Pulmonary artery endothelial cell (primary cell): Measurements from ENCODE around the gene MME. TPM values are rescaled to one million over a fixed set of nuclear protein-coding genes. Genes with fewer than 3 reads are reported as not detected.

ENCODE experiments used
- DNase-seq: peaks from one replicate; pipeline ENCODE4 v3.0.0-alpha.2; 2011; ENCODE audit warnings: low read depth, low spot score
- total RNA-seq: library from RNA; depleted of rRNA; stranded (reverse); fragments of >200 nt; gene quantifications from 2 replicates; pipeline ENCODE4 v1.2.3, GENCODE V29; 2014

The MME gene
- total RNA-seq, 1 donor from 2014 or later = 15.1 TPM

DNA sequence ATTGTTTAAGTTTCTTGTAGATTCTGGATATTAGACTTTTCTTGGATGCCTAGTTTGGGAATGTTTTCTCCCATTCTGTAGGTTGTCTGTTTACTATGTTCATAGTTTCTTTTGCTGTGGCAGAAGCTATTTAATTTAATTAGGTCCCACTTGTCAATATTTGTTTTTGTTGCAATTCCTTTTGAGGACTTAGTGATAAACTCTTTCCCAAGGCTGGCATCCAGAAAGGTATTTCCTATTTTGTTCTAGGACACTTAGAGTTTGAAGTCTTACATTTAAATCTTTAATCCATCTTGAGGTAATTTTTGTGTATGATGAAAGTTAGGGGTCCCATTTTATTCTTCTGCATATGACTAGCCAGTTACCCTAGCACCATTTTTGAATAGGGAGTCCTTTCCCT, 54.9 kb downstream of the MME start:
- no peak for DNase-seq

DNA sequence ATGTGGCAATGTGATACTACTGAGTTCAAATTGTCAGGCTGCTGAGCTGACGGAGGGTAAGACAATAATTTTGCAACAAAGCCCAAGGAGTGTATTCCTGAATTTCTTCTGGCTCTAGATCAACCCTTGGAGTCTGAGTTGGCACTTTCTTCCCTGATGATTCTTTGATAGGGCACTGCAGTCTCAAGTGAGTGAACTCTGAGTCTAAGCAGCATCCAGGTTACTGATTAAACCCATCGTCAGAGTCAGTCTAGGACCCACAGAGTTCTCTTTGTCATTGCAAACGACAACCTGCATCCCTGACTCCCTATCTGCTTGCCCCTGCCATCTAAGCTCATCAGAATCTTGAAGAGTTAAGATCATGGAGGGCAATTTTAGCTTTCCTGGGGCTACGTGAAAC, 58.6 kb downstream of the MME start:
- no peak for DNase-seq

DNA sequence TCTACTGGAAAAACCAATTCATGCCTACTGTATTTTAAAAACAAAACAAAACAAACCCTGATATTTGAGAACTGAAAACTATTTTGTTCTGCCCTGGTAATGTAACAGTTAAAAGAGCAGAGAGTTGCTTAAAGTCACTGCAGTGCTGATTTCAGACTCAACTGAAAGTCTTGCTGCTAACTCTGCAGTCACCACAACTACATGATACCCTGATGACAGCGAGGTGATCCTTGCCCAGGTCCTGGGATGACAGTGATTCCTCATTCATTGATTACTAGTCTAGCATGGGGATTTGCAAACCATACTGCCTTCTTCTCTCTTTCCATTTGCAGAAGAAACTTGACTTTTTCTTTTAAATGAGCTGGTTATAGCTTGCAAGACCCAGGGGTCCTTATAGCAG, 67.5 kb downstream of the MME start:
- DNase-seq = no peak

DNA sequence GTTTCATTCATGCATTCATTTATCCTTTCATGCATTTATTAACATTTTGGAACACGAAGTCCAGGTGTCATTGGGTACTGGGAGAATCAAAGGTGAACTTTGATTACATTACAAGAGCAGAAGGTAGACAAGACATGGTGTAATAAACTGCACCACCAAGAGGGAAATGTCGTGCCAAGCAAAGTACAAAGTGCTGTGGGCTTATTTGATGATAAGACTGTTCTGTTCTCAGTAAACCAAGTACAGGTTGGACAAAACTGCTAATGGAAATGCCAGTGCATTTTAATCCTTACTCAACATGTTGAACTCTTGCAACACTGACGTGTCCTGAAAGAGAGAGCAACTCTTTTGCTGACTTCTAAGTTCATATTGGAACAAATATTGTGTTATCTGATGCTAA, 69.4 kb downstream of the MME start:
- no peak for DNase-seq

DNA sequence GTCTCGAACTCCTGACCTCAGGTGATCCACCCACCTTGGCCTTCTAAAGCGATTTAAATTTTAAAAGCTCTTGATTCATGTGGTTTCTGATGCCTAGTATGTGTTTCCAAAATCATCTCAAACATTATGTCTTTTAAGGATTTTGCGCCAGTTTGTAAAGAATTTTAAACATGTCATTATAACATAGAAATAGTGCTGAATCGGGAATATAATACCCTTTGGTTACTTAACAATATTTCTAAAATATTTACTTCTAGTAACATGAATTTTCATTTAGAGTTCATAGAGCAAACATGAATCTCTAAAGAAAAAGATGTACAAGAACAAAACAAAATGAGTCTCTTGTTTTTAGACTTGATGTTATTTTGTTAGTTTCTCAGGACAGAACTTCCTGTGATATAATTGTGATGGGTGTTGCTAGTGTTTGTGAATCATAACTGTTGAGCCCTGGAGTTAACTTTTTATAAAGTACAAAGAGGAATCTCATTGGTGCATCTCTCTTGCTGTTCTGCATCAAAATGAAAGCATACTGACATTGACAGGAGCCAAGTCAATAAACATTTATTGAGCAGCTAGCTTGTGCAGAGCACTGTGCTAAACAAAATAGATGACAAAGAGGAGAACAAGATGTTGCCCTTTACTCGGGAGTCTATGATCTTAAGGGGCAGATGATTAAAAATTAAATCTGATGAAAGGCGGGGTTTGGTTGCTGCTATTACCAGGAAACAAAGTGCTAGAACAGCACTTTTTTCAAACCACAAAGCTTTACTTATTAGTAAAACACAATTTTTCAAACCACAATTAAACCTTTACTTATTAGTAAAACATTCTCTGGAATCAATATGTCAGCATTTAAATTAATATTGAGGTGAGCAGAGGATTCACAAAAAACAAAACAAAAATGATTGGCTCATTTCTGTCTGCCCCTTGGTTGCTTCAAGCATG, 73.4 kb downstream of the MME start:
- DNase-seq = no peak

DNA sequence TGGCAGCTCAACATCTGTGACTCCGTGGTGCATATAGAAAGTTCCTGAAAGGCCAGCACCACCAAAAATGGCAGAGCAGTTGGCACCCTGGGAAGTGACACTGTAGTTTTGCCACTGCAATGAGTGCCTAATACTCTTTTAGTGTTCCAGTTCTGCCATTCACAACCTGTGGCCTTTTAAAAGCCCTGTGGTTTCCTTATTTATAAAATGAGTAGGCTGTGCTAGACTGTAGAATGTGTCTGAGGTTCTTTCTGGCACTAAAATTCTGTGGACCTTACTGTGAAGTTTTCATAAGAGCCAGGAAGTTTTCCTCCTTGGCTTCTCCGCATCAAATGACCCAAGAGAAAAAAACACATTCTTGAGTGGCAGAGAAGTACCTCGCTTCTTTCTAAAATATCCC, 74.1 kb downstream of the MME start:
- DNase-seq = no peak

DNA sequence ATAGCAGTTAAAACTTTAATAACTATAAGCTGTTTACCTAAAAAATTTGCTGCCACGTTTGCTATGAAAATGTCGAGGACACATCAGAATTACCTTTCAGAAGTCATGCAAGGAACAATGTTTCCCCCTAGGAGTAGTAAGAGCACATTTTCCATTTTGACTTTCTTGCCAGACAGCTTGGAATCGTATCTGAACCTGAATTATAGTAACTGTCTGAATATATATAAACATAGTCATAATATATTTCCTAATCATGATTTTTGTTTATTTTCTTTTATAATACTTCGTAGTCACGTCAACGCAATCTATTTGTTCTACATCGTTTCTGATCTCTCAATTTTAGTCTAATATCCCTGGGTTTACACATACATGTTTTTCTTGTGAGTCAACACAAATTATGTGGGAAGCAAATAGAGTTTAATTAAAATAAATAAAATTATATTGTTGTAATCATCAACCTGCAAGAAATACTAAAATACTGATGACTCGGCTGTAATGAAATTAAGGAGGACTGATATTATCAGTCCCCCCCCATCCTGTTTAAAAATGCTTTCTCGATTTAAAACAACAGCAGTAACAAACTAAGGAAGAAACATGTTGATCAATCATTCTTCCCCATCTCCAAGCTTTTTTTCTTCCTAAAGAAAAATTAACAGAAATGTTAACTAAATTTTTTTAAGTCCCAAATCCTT, 78.4 kb downstream of the MME start:
- no peak for DNase-seq

DNA sequence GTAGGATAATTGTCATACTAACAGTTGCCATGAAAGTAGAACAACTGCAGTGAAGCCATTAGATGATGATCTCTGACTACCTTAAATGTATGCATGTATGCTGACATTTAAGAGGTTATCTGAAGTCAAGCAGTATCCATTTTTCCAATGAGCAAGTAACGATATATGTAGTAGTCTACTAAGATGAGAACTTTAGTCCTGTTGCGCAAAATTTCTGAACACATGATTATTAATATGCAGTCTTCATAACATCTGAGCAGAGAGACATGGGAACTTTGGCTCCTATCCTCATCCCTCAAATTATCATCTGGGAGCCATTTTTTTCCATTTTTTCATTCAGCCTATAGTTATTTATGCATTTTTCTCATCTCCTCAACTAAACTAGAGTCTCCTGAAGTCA, 79.2 kb downstream of the MME start:
- no peak for DNase-seq

DNA sequence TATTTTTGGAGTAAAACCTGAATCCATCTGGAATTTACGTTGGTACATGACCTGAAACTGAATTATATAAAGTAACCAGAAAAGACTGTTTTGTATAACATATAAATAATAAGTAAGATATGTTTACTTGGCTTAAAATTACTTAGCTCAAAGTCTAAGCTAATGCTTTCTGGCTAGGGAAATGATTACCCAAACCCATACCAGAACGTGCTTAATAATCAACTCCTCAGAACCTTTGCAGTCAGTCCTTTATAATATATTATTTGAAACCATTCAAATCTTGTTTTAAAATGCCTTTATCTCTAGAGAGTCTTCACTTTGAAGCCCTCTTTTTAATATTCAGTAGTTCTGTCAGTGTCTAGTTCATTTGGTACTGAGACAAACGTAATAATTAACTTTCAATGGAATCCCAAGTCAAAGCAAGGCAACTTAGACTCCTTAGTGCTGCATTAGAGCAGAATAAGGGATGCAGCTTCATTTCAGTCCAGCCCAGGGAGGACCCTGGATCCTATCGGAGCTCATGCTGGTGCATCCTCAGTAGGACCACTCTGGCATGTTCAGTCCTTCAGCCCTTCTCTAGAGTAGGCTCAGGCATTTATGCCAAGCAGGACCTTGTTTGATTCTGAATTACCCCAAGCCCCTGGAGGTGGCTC, 81.6 kb downstream of the MME start:
- no peak for DNase-seq

DNA sequence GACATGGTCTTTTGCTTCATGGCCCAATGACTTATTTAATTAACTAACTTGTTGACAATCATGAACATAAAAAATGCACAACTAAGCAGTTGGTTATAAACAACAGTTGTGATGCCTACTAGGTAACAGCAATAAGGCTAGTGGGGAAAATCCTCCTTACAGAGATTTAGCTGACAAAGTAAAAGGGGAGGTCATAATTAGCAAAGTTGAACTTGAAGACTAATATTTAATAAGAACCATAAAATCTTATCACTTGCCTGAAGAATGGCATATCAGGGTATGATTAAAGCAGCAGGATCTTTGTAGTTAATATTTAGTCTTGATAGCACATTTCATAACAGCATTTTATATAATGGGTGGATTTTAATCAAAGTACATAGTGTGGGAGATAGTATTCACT, 84.2 kb downstream of the MME start:
- no peak for DNase-seq

DNA sequence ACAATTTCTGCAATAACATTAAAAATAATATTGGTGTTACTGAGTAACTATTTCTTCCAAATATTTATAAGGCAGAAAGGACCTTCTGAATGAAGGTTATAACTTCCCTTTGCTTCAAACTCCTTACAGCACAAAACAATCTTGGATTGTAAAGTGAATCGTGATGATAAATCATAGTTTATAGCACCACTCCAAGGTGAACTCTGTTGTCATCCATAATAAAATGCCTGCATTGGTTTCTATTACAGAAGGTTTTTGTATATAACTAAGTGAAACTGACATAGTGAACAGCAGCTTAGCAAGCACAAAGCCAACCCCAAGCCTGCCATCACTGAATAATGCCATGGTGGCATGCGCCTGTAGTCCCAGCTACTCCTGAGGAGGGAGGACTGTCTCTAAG, 86.3 kb downstream of the MME start:
- DNase-seq = no peak

DNA sequence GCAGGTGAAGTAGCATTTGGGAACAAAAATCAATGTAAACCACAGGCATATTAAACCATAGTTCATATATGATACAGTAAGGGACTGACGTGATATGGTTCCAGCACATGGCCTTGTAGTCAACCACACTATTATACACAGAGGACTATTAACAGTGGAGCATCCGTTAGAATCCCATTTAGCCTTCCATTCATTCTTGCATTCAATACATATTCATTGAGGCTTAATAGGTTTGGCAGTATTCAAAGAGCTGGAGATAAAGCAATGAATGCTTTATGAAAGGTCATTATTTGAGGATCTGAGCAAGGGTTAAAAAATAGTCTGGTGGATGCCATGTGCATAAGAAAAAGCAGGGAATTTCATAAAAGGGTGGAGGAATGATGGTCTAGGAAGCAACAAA, 89.1 kb downstream of the MME start:
- no peak for DNase-seq

DNA sequence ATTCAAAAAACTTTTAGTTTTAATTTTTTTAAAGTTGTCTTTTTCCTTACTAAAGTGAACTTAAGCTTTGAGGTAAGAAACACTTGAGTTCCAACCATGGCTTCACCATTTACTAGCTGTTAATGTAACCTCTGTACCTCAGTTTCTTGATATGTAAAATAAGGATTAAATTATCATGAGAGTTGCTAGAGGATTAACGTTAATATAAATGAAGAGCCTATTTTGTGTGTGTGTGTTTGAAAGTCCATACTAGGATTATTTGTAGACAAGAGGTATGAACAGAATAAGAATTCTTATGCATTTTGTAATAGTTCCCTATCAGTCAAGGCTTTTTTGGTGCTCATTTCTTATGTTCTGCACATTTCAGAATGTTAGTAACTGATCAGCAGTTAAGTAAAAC, 93.7 kb downstream of the MME start:
- no peak for DNase-seq

DNA sequence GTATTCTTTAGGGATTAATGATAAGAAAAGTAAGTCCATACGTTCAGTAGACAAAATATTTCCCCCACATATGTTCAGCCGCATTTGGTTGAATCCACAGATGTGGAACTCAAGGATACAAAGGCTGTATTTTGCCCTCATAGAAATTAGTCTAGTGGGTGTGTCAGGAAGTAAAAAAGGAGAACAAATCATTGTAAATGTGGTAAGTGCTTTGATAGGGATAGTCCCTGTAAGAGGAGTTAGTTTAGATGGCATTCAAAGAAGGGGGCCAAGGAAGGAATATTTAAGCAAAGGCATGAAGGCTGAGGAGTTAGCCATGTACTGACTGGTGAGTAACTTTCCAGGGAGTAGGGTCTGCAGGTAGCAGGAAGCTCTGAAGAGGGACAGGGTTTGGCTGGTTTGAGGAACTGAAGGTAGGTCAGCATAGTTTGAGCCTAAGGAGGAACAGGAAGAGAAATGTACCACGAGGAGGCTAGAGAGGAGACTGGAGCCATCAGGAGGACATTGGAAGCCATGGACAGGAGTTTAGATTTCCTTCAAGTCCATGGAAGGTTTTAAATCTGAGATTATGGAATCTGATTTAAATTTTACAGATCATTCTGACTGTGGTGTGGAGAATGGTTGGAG, 98.8 kb downstream of the MME start:
- no peak for DNase-seq

DNA sequence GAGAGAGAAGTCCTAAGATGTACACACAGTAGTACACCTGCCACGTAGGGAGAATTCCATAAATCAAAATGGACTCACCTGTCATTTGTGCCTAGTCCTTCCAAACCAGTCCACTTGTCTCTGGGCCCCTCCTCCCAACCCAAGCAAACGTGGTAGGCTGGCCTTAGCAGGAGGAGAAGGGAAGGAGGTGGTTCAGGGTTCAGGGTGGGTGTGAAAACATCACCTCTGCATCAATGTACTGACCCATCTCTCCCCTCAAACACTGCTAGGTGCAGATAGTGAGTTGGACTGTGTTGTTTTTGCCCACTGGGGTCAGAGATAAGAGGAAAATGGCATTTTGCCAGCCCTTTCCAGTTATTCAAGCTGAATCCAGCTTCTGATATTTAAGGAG, 99.3 kb downstream of the MME start:
- DNase-seq = no peak

DNA sequence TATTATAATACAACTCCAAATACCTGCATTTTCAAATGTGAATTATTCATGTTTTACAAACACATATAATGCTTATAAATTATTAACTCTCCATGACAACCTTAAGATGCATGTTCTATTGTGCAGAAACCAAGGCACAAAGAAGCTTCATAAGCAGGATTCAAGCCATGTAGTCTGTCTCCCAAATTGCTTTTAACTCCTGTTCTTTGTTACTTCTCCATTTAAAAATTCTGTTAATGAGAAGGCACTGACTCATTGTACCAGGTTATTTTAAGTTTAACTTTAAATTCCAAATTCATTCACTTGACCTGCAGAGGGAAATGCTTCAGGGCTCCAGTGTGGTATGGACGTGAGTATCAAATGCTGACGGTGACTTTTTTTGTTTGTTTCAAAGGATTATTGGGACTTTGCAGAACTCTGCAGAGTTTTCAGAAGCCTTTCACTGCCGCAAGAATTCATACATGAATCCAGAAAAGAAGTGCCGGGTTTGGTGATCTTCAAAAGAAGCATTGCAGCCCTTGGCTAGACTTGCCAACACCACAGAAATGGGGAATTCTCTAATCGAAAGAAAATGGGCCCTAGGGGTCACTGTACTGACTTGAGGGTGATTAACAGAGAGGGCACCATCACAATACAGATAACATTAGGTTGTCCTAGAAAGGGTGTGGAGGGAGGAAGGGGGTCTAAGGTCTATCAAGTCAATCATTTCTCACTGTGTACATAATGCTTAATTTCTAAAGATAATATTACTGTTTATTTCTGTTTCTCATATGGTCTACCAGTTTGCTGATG, 100.0 kb downstream of the MME start:
- no peak for DNase-seq

DNA sequence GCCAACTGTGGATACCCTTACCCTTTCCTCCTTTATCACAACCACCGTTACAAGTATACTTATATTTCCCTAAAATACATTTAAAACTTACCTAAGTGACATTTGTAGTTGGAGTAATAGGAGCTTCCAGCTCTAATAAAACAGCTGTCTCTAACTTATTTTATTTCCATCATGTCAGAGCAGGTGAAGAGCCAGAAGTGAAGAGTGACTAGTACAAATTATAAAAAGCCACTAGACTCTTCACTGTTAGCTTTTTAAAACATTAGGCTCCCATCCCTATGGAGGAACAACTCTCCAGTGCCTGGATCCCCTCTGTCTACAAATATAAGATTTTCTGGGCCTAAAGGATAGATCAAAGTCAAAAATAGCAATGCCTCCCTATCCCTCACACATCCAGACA, 102.3 kb downstream of the MME start:
- no peak for DNase-seq

DNA sequence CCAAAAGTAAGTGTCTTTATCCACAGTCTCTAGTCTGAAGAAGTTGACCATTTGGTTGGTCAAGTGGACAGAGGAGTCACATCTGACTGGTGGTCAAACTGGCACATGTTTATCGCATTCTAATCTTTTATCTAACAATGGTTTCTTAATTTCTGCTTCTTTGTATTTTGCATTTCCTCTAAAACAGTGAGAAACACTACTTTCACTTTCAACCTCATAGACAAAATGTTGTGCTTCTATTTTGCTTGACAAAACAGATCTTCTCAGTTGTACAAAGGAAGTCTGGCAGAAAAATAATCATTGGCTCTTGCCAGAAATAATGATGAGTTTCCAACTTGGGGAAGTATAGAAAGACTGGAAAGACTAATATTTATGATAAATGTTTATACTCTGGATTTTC, 103.9 kb downstream of the MME start:
- no peak for DNase-seq

DNA sequence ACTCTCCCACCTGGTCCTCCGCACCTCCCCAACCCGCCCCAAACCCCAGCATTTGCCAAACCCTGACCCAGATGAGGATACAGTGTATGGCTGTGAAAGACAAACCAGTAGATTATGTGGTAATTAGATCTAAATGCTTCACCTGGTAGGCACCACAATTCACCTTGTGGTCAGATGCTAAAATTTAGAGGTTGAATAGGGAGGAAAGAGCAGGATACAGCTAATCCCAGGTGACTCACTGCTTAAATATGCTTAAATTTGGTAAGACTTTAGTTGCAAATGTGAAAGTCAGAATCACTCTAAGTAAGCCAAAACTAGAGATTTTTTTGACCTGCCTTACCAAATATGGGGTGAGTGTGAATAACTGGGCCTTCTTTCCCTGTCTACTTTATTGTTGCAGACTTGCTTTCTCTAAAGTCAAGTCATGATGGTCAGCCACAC, 105.5 kb downstream of the MME start:
- DNase-seq = no peak

DNA sequence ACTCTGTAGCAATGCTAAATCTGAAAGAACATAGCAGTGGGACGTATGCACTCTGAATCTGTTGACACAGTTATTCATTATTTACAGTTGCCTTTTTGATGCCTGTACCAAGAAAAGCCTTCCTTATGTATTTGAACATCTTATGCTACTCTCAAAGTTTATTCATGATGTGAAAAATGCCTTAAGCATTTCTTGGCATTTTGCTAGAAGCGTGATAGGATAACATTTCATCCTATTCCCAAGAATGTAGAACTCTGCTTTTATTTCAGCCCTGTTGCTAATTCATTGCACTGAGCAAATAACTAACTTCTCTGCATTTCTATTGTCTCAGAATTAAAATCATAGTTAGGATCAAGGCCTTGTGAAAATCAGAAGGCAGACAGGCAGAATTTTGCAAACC, 107.9 kb downstream of the MME start:
- DNase-seq = no peak

DNA sequence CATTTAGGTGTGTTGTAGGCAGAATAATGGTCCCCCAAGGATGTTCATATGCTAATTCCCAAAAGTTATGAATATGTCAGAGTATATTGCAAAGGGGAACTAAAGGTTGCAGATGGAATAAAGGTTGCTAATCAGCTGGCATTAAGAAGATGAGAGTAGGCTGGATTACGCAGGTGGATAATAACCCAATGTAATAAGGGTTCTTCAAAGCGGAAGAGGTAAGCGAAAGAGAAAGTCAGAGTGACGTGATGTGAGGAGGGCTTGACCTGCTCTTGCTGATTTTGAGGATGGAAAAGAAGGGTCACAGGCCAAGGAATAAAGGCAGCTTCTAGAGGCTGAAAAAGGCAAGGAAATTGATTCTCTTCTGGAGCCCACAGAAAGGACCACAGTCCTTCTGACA, 109.4 kb downstream of the MME start:
- no peak for DNase-seq
